Stimulated activated CD4-positive, alpha-beta T cell treated with anti-CD3 and anti-CD28 coated beads, Interleukin-4, amount 100 ng/mL, for 1 hour (primary cell): ENCODE data around the gene AKAP8L.
A peak's percentile ranks its signal among the peaks of the same experiment; 100 is the strongest.
"Not testable (repeated sequence)": the region's sequence is repeated elsewhere in the genome, so short reads cannot be mapped to it uniquely, and the experiment has no call there.

Experiments used
- DNase-seq: peaks from one replicate; pipeline ENCODE4 v3.0.0-alpha.2; 2020

AKAP8L gene

GRCh38 chr19:15378534-15379082 lies 40.2 kb downstream of the AKAP8L start:
- DNase-seq: peak; percentile 55

GRCh38 chr19:15374796-15375440 lies 43.9 kb downstream of the AKAP8L start:
- DNase-seq: no peak

GRCh38 chr19:15374105-15374651 lies 44.6 kb downstream of the AKAP8L start:
- no peak for DNase-seq

GRCh38 chr19:15373644-15374043 lies 45.1 kb downstream of the AKAP8L start:
- DNase-seq: no peak

- no peak for DNase-seq
Observed at GRCh38 chr19:15372891-15373301, 45.9 kb downstream of the AKAP8L start.

GRCh38 chr19:15372470-15372869 lies 46.3 kb downstream of the AKAP8L start:
- no peak for DNase-seq

- no peak for DNase-seq
Observed at GRCh38 chr19:15371786-15372380, 46.9 kb downstream of the AKAP8L start.

GRCh38 chr19:15371119-15371518 lies 47.7 kb downstream of the AKAP8L start:
- DNase-seq: no peak

GRCh38 chr19:15369594-15369891 lies 49.2 kb downstream of the AKAP8L start:
- DNase-seq: no peak

- DNase-seq: no peak
Observed at GRCh38 chr19:15368798-15369593, 49.8 kb downstream of the AKAP8L start.

- DNase-seq: no peak
Observed at GRCh38 chr19:15368051-15368632, 50.6 kb downstream of the AKAP8L start.

- no peak for DNase-seq
Observed at GRCh38 chr19:15367439-15367838, 51.3 kb downstream of the AKAP8L start.

- DNase-seq: no peak
Observed at GRCh38 chr19:15365264-15365663, 53.5 kb downstream of the AKAP8L start.

- not testable (repeated sequence) for DNase-seq
Observed at GRCh38 chr19:15363791-15364190, 55.0 kb downstream of the AKAP8L start.

- not testable (repeated sequence) for DNase-seq
Observed at GRCh38 chr19:15363048-15363447, 55.7 kb downstream of the AKAP8L start.

- DNase-seq: not testable (repeated sequence)
Observed at GRCh38 chr19:15360015-15360414, 58.8 kb downstream of the AKAP8L start.

- DNase-seq: no peak
Observed at GRCh38 chr19:15358918-15359317, 59.9 kb downstream of the AKAP8L start.

- no peak for DNase-seq
Observed at GRCh38 chr19:15357906-15358305, 60.9 kb downstream of the AKAP8L start.

- no peak for DNase-seq
Observed at GRCh38 chr19:15354566-15355296, 64.1 kb downstream of the AKAP8L start.

- DNase-seq: no peak
Observed at GRCh38 chr19:15353908-15354307, 64.9 kb downstream of the AKAP8L start.

GRCh38 chr19:15352535-15352934 lies 66.3 kb downstream of the AKAP8L start:
- DNase-seq: not testable (repeated sequence)

GRCh38 chr19:15341328-15341727 lies 77.5 kb downstream of the AKAP8L start:
- not testable (repeated sequence) for DNase-seq
